Inflammatory macrophage (primary cell): ENCODE measurements around the gene GNAI2.
"Not testable (repeated sequence)": the region's sequence is repeated elsewhere in the genome, so short reads cannot be mapped to it uniquely, and the experiment has no call there.

ENCODE experiments used
- DNase-seq, 2 donors: peaks; one replicate each; pipeline ENCODE4 v3.0.0-alpha.2; 2020 to 2022

Gene GNAI2

GRCh38 chr3:50245831-50246516 is 10.0 kb downstream of the GNAI2 start:
- peak; percentile 89 to 90 for DNase-seq

- peak; percentile 75 to 90 for DNase-seq
Observed at GRCh38 chr3:50246517-50246954, 10.5 kb downstream of the GNAI2 start.

- no peak for DNase-seq
Observed at GRCh38 chr3:50248387-50248786, 12.4 kb downstream of the GNAI2 start.

- DNase-seq: no peak
Observed at GRCh38 chr3:50249457-50249856, 13.5 kb downstream of the GNAI2 start.

GRCh38 chr3:50250514-50250913 is 14.5 kb downstream of the GNAI2 start:
- DNase-seq: no peak

GRCh38 chr3:50251220-50251619 is 15.2 kb downstream of the GNAI2 start:
- peak in 1 of 2 donors; percentile 58 for DNase-seq

GRCh38 chr3:50254577-50255250 is 18.7 kb downstream of the GNAI2 start:
- peak; percentile 84 to 89 for DNase-seq

GRCh38 chr3:50255251-50255615 is 19.2 kb downstream of the GNAI2 start:
- DNase-seq: no peak

- peak in 1 of 2 donors; percentile 38 for DNase-seq
Observed at GRCh38 chr3:50256978-50257890, 21.2 kb downstream of the GNAI2 start.

- no peak for DNase-seq
Observed at GRCh38 chr3:50258029-50258680, 22.2 kb downstream of the GNAI2 start.

- DNase-seq: no peak
Observed at GRCh38 chr3:50258979-50259378, 23.0 kb downstream of the GNAI2 start.

- no peak for DNase-seq
Observed at GRCh38 chr3:50259432-50260026, 23.5 kb downstream of the GNAI2 start.

GRCh38 chr3:50260027-50260941 is 24.3 kb downstream of the GNAI2 start:
- DNase-seq: peak; percentile 88 to 93

- no peak for DNase-seq
Observed at GRCh38 chr3:50260942-50261441, 25.0 kb downstream of the GNAI2 start.

GRCh38 chr3:50261505-50261904 is 25.5 kb downstream of the GNAI2 start:
- DNase-seq: no peak

- DNase-seq: not testable (repeated sequence)
Observed at GRCh38 chr3:50262200-50262599, 26.2 kb downstream of the GNAI2 start.

GRCh38 chr3:50262778-50263177 is 26.8 kb downstream of the GNAI2 start:
- DNase-seq: no peak

- no peak for DNase-seq
Observed at GRCh38 chr3:50263478-50264382, 27.7 kb downstream of the GNAI2 start.

- DNase-seq: no peak
Observed at GRCh38 chr3:50264383-50264963, 28.5 kb downstream of the GNAI2 start.
